ENCODE data around the gene CASK. TPM values are rescaled to one million over a fixed set of nuclear protein-coding genes. Genes with fewer than 3 reads are reported as not detected.

The CASK gene
- total RNA-seq, 6 experiments from 2014 or later: 17.8 to 23.8 (median 20.4) TPM

GRCh38 chrX:41475591-41476241 is 447.6 kb downstream of the CASK start:
- TF ChIP-seq CTCF (IDR thresholded peaks at IDR 0.05) (no peak), POLR2A (IDR thresholded peaks at IDR 0.05) (no peak)
- DNase-seq (no peak), ATAC-seq (no peak)
- no peaks in the 10 kb centered on the region for H3K9me3 ChIP-seq
- no peak overlapping the region for H3K4me3 ChIP-seq
- H3K4me1 ChIP-seq: no peaks in the 10 kb centered on the region
- H3K36me3 ChIP-seq: no peaks in the 10 kb centered on the region
- intact Hi-C loops (cut with DNase I): no loop called here
- H3K27ac ChIP-seq: no peak overlapping the region
- WGBS (ENCODE audit: insufficient coverage, low coverage, low lambda C conversion rate, missing lambda C conversion rate): 46% methylated on average over 5 of the region's 12 CpGs
- no peaks in the 10 kb centered on the region for H3K27me3 ChIP-seq

- WGBS (ENCODE audit: insufficient coverage, low coverage, low lambda C conversion rate, missing lambda C conversion rate): 76% methylated on average over 6 of the region's 6 CpGs
- no peak overlapping the region for H3K4me3 ChIP-seq
- H3K36me3 ChIP-seq: no peaks in the 10 kb centered on the region
- H3K27ac ChIP-seq: no peak overlapping the region
- intact Hi-C loops (cut with DNase I): no loop called here
- H3K9me3 ChIP-seq: no peaks in the 10 kb centered on the region
- no peaks in the 10 kb centered on the region for H3K27me3 ChIP-seq
- ATAC-seq: no peak
- TF ChIP-seq CTCF (IDR thresholded peaks at IDR 0.05) (no peak), POLR2A (IDR thresholded peaks at IDR 0.05) (no peak)
- H3K4me1 ChIP-seq: no peaks in the 10 kb centered on the region
- DNase-seq: no peak
These were observed 448.2 kb downstream of the CASK start for GRCh38 chrX:41475191-41475590.

GRCh38 chrX:41474726-41475100 is 448.6 kb downstream of the CASK start:
- peak in 1 of 4 donors; percentile 16 for ATAC-seq
- H3K4me1 ChIP-seq: no peaks in the 10 kb centered on the region
- no peak overlapping the region for H3K27ac ChIP-seq
- H3K4me3 ChIP-seq: no peak overlapping the region
- TF ChIP-seq CTCF (IDR thresholded peaks at IDR 0.05) (no peak), POLR2A (IDR thresholded peaks at IDR 0.05) (no peak)
- no peak for DNase-seq
- no peaks in the 10 kb centered on the region for H3K9me3 ChIP-seq
- H3K36me3 ChIP-seq: no peaks in the 10 kb centered on the region
- H3K27me3 ChIP-seq: no peaks in the 10 kb centered on the region
- intact Hi-C loops (cut with DNase I): no loop called here
- 57% methylated on average over 5 of the region's 16 CpGs for WGBS (ENCODE audit: insufficient coverage, low coverage, low lambda C conversion rate, missing lambda C conversion rate)

- intact Hi-C loops (cut with DNase I): no loop called here
- Histone ChIP-seq H3K36me3 (no peaks in the 10 kb centered on the region), H3K4me1 (no peaks in the 10 kb centered on the region), H3K4me3 (no peak overlapping the region), H3K27me3 (no peaks in the 10 kb centered on the region), H3K27ac (no peak overlapping the region), H3K9me3 (no peaks in the 10 kb centered on the region)
- TF ChIP-seq CTCF (IDR thresholded peaks at IDR 0.05) (no peak), POLR2A (IDR thresholded peaks at IDR 0.05) (no peak)
- ATAC-seq (peak in 1 of 4 donors; percentile 17), DNase-seq (no peak)
- WGBS (ENCODE audit: insufficient coverage, low coverage, low lambda C conversion rate, missing lambda C conversion rate): 81% methylated on average over 13 of the region's 91 CpGs
These were observed 449.2 kb downstream of the CASK start for GRCh38 chrX:41473936-41474725.

Measured in right lobe of liver (tissue), 6 donors.